ENCODE results near the gene SMG7.

GRCh38 chr1:183470961-183471742 is 1.1 kb upstream of the SMG7 start:
- no peak for TF ChIP-seq GATA2 (IDR thresholded peaks at IDR 0.05; ENCODE audit: low read depth, low read length)
- TF ChIP-seq GATA3 (IDR thresholded peaks at IDR 0.05; ENCODE audit: low read depth, low read length), result no peak
